HG03469 (cell line): Measurements from ENCODE around the gene GRIK3.

Experiments used
- ATAC-seq: cut with Tn5 transposase; IDR thresholded peaks from one replicate; pipeline ENCODE4 v1.9.1; 2021; ENCODE audit warnings: mild to moderate bottlenecking, moderate library complexity, moderate number of reproducible peaks; ENCODE audit not compliant: unreplicated experiment

The GRIK3 gene

GRCh38 chr1:36859926-36860325 lies 174.4 kb downstream of the GRIK3 start:
- ATAC-seq, result no peak

GRCh38 chr1:36858981-36859380 lies 175.3 kb downstream of the GRIK3 start:
- ATAC-seq, result no peak

DNA sequence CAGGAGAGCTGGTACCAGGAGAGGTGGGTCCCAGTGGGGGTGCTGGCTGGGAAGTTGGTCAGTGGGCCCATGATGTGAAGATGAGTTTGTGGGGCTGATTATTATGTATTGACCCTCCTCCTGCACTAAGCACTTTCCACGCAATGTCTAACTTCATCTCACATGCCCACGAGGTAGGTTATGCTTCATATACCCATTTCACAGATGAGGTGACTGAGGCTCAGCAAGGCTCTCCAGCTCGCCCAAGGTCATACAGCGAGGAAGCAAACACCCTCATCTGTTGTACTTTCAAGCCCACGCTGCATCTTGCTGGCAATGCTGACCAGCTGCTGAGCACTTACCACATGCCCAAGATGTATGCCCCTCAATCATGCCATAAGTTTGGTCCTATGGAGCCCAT lies 175.8 kb downstream of the GRIK3 start:
- no peak for ATAC-seq

DNA sequence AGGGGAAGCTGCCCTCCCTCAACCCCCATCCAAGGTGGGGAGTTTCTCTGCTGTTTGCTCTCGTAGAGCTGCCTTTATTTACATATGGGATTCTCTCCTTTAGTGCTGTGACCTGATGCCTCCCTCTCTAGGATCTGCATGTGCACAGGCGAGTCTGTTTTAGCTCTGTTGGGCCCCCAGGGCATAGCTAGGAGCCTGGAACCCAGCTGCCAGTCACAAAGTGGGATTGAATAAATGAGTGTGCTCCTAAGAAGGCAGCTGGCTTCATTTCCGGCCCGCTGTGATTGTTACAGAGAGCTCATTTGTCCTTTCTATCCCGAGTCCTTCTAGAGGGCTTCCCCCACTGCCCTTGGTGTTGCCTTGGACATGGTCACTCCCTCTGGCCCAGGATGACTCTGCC lies 176.6 kb downstream of the GRIK3 start:
- ATAC-seq, result no peak

- no peak for ATAC-seq
These were observed 178.4 kb downstream of the GRIK3 start for GRCh38 chr1:36855699-36856494.

GRCh38 chr1:36853638-36854037 lies 180.7 kb downstream of the GRIK3 start:
- no peak for ATAC-seq

GRCh38 chr1:36852586-36852985 lies 181.7 kb downstream of the GRIK3 start:
- no peak for ATAC-seq

DNA sequence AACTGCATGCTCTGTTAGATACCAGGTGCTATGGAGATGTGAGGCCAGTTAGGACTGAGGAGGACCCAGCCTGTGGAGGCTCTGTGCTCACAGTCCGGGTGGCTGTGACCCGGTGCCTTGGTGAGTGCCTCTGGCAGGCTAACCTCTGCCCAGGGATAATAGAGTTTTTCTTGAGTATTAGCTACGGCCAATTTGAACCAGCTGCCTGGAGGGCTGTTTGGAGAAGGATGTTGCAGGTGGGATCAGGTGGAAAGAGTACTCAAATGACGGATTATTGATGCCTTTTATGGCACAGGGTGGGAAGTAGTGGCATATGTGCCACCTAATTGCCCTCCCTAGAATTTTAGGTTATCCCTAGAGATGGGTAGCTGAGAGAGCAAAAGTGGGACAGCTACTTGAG lies 182.7 kb downstream of the GRIK3 start:
- ATAC-seq, result no peak

- ATAC-seq, result no peak
These were observed 183.2 kb downstream of the GRIK3 start for GRCh38 chr1:36851087-36851486.

- ATAC-seq, result no peak
These were observed 184.4 kb downstream of the GRIK3 start for GRCh38 chr1:36849956-36850355.

DNA sequence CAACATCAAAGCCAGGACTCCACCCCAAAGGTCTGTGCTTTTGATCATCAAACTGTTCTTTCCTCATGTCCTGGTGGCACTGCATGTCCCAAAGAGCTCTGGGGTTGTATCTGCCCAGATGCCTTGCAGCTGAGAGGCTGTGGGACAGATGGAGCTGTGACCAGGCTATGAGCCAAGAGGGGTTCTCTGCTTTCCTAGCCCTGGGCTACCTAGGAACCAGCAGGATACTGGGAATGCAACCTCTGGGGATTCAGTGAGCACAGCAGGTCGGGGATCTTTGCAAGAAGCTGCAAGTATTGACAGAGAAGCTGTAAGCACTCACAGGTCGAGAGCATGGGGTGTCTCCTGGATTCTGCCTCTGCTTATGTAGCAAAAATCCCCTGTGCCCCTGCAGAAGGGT lies 186.6 kb downstream of the GRIK3 start:
- no peak for ATAC-seq

GRCh38 chr1:36847186-36847585 lies 187.1 kb downstream of the GRIK3 start:
- no peak for ATAC-seq

GRCh38 chr1:36846357-36846756 lies 188.0 kb downstream of the GRIK3 start:
- no peak for ATAC-seq

DNA sequence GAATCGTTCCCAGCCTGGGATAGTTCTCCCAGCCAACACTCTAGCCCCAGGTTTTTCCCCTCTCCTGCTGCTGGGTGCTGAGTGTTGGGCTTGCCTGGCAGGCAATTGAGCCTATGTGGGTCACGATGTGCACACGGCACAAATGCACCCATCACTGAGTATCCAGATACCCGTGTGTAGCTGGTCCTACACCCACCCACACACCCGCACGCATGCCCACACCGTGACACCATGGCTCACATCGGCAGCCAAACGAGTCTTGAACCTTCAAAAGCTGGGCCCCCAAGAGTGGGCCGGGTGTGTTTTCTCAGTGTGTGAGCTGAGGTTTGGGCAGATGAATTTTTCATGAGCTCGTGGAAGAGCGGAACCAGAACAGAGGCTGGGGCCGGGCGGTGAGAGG lies 188.5 kb downstream of the GRIK3 start:
- ATAC-seq, result no peak

DNA sequence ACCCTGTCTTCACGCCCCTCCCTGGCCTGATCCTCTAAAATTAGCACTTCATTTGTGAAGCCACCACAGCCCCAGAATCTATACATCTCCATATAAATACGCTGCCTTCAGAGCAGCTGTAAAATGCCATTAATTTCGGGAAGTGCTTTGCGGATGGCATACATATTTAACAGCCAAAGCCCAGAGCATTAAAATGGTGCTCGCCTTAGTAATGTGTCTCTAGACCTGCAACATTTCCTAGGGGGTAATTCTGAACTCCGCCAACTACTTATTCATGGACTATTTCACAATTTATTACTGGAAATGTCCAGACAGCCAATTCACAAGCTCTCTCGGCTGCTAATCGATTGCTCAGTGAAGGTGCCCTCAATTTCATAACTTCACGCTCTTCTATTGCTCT lies 189.4 kb downstream of the GRIK3 start:
- no peak for ATAC-seq

GRCh38 chr1:36843906-36844610 lies 190.3 kb downstream of the GRIK3 start:
- ATAC-seq, result no peak

DNA sequence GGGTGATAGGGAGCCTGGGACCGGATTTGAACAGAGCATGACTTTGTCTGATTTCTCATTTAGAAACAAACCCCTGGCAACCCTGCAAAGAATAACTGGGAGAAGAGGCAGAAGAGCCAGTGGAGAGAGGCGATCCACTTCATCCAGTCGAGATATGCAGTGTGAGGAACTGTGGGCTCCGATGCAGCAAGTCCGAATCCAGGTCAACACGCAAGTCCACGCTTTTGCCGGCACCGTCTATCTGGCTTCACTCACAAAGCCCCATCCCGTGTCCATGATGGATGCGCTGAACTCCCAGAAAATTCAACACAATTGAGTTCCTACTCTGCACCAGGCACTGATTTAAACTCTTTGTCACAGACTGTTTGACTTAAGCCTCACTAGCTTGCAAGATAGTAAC lies 191.3 kb downstream of the GRIK3 start:
- no peak for ATAC-seq

DNA sequence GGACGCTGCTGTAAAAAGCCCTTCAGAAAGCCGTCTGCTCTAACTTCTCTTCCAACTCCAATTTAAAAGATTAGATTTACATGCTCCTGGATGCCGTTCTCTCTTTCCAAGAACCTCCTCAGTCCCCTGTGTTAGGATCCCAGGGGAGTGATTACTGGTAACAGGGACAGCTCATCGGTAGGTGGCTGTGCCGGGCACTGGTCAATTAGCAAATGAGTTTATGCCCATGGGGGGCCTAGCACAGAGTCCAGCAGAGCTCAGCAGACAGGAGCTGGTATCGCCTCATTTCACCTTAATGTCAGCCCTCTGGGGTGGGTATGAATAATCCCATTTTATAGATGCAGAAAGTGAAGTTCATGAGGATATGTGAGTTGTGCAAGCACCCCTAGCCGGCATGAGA lies 191.9 kb downstream of the GRIK3 start:
- no peak for ATAC-seq

DNA sequence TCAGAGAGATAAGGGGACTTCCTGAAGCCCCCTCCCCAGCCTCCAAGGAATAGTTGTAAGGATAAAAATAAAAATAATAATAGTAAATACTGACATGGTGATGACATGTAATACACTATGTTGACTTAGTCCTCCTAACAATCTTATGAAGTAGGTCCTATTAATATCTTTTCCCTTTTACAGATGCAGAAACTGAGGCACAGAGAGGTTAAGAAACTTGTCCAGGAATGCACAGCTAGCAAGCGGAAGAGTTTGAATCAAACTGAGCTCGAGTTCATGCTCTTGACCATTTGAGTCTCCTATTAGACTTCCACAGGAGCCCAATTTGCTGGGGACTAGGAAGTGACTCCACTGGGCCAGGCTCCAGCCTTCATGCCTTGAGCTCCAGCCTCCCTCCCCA lies 194.8 kb downstream of the GRIK3 start:
- no peak for ATAC-seq

- ATAC-seq, result no peak
These were observed 195.4 kb downstream of the GRIK3 start for GRCh38 chr1:36838888-36839287.

GRCh38 chr1:36836916-36837315 lies 197.4 kb downstream of the GRIK3 start:
- no peak for ATAC-seq

- ATAC-seq, result no peak
These were observed 198.0 kb downstream of the GRIK3 start for GRCh38 chr1:36836196-36836883.
